ENCODE measurements around the gene KCNJ12.

KCNJ12 gene

DNA sequence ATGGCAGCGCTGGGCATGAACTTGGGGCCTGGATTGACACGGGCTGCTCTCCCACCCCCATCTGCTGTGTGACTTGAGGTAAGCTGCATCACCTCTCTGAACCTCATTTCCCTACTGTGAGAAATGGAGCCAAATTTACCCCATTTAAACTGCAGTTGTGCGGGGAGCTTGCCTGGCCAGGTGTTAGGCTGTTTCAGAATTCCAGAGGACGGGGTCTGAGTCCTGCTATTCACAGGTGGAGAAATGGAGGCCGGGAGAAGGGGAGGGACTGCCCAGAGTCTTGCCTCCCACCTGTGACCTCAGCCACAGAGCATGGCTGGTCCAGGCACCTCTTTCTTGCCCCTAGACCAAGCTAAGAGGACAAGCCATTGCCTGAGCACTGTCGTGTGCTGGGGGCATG, 12.8 kb downstream of the KCNJ12 start:
- no peak overlapping the region for H3K9ac ChIP-seq
- H3K4me3 ChIP-seq (IDR thresholded peaks at IDR 0.05; ENCODE audit: insufficient read depth, low read depth, low read length), result no peak overlapping the region
- H4K20me1 ChIP-seq (ENCODE audit: insufficient read depth), result no peaks in the 10 kb centered on the region
- H3K36me3 ChIP-seq (ENCODE audit: insufficient read depth), result no peaks in the 10 kb centered on the region
- TF ChIP-seq, protein P1, sequence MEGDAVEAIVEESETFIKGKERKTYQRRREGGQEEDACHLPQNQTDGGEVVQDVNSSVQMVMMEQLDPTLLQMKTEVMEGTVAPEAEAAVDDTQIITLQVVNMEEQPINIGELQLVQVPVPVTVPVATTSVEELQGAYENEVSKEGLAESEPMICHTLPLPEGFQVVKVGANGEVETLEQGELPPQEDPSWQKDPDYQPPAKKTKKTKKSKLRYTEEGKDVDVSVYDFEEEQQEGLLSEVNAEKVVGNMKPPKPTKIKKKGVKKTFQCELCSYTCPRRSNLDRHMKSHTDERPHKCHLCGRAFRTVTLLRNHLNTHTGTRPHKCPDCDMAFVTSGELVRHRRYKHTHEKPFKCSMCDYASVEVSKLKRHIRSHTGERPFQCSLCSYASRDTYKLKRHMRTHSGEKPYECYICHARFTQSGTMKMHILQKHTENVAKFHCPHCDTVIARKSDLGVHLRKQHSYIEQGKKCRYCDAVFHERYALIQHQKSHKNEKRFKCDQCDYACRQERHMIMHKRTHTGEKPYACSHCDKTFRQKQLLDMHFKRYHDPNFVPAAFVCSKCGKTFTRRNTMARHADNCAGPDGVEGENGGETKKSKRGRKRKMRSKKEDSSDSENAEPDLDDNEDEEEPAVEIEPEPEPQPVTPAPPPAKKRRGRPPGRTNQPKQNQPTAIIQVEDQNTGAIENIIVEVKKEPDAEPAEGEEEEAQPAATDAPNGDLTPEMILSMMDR (conservative IDR thresholded peaks at IDR 0.05; ENCODE audit: low read depth, low read length), result no peak
- no peaks in the 10 kb centered on the region for H3K27me3 ChIP-seq (ENCODE audit: insufficient read depth, low read depth)
- H3K4me1 ChIP-seq (ENCODE audit: low read depth, poor library complexity, severe bottlenecking), result no peaks in the 10 kb centered on the region
- no peak overlapping the region for H2AFZ ChIP-seq (ENCODE audit: low read depth)
- no peak overlapping the region for H3K4me2 ChIP-seq
- H3K27ac ChIP-seq, result no peak overlapping the region
- no peaks in the 10 kb centered on the region for H3K79me2 ChIP-seq (ENCODE audit: insufficient read depth, low read depth)

DNA sequence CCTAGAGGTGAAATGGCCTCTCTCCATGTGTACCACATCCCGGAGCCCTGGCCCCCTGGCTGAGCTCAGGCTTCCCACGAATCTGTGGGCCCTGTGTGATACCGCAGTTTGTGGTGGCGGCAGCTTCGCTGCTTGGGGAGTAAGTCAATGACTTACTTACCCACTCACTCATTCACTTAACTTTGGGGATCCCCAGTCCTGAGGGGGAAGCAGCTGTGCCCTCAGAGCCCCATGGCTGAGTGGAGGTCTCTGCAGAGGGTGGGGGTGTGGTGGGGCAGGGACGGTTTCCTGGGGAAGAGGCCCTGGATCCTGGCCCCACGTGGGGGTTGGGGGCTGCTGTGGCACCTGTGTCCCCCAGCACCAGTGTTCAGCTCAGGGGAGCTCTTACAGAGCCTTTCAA, 13.2 kb downstream of the KCNJ12 start:
- TF ChIP-seq, protein P1 (conservative IDR thresholded peaks at IDR 0.05; ENCODE audit: low read depth, low read length), result no peak
- Histone ChIP-seq H3K4me1 (ENCODE audit: low read depth, poor library complexity, severe bottlenecking) (no peaks in the 10 kb centered on the region), H3K27ac (no peak overlapping the region), H3K79me2 (ENCODE audit: insufficient read depth, low read depth) (no peaks in the 10 kb centered on the region), H3K4me2 (no peak overlapping the region), H3K4me3 (IDR thresholded peaks at IDR 0.05; ENCODE audit: insufficient read depth, low read depth, low read length) (no peak overlapping the region), H3K27me3 (ENCODE audit: insufficient read depth, low read depth) (no peaks in the 10 kb centered on the region), H2AFZ (ENCODE audit: low read depth) (no peak overlapping the region), H3K9ac (no peak overlapping the region), H3K36me3 (ENCODE audit: insufficient read depth) (no peaks in the 10 kb centered on the region), H4K20me1 (ENCODE audit: insufficient read depth) (no peaks in the 10 kb centered on the region)

DNA sequence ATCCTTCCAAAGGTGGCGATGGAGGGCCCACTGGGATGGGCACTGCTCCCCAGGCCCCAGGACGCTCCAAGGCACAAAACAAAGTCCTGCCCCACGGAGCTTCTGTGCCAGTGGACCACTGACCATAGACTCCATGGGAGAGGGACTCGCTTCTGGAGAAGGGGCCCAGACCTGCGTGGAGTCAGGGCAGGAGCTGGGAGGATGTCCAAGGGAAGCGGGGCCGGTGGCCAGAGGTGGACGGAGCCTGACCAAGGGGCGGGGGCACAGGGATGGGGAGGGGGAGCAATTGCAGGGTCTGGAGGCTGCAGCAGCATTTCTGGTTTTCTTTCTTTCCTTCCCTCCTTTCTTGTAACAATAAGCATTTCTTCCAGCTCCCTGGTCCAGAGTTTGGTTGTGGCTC, 14.1 kb downstream of the KCNJ12 start:
- TF ChIP-seq, protein P1 (conservative IDR thresholded peaks at IDR 0.05; ENCODE audit: low read depth, low read length), result no peak
- H3K27ac ChIP-seq, result no peak overlapping the region
- H2AFZ ChIP-seq (ENCODE audit: low read depth), result no peak overlapping the region
- H3K4me2 ChIP-seq, result no peak overlapping the region
- H4K20me1 ChIP-seq (ENCODE audit: insufficient read depth), result no peaks in the 10 kb centered on the region
- no peaks in the 10 kb centered on the region for H3K27me3 ChIP-seq (ENCODE audit: insufficient read depth, low read depth)
- no peak overlapping the region for H3K4me3 ChIP-seq (IDR thresholded peaks at IDR 0.05; ENCODE audit: insufficient read depth, low read depth, low read length)
- H3K79me2 ChIP-seq (ENCODE audit: insufficient read depth, low read depth), result no peaks in the 10 kb centered on the region
- H3K9ac ChIP-seq, result no peak overlapping the region
- no peaks in the 10 kb centered on the region for H3K36me3 ChIP-seq (ENCODE audit: insufficient read depth)
- H3K4me1 ChIP-seq (ENCODE audit: low read depth, poor library complexity, severe bottlenecking), result no peaks in the 10 kb centered on the region

DNA sequence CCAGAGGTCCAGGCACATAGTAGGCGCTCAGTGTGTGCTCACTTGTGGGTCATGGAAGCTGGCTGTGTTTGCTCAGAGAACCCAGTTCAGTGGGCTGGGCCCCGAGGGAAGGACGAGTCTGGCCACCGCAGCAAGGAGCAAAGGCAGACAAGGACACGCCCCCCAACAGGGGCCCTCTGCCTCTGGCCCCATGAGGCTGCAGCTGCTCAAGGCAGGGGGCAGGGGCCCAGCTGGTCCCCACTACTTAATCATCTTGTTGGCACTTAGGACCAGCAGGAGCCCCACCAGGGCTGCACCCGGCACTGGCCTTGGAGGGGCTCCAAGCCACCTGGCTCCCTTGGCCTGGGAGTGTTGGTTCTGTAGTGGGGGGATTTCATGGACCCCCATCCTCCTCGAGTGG, 16.1 kb downstream of the KCNJ12 start:
- Histone ChIP-seq H3K4me2 (no peak overlapping the region), H4K20me1 (ENCODE audit: insufficient read depth) (no peaks in the 10 kb centered on the region), H3K79me2 (ENCODE audit: insufficient read depth, low read depth) (no peaks in the 10 kb centered on the region), H3K27me3 (ENCODE audit: insufficient read depth, low read depth) (no peaks in the 10 kb centered on the region), H3K9ac (no peak overlapping the region), H2AFZ (ENCODE audit: low read depth) (no peak overlapping the region), H3K4me1 (ENCODE audit: low read depth, poor library complexity, severe bottlenecking) (no peaks in the 10 kb centered on the region), H3K36me3 (ENCODE audit: insufficient read depth) (no peaks in the 10 kb centered on the region), H3K27ac (no peak overlapping the region), H3K4me3 (IDR thresholded peaks at IDR 0.05; ENCODE audit: insufficient read depth, low read depth, low read length) (no peak overlapping the region)
- TF ChIP-seq, protein P1 (conservative IDR thresholded peaks at IDR 0.05; ENCODE audit: low read depth, low read length), result no peak

DNA sequence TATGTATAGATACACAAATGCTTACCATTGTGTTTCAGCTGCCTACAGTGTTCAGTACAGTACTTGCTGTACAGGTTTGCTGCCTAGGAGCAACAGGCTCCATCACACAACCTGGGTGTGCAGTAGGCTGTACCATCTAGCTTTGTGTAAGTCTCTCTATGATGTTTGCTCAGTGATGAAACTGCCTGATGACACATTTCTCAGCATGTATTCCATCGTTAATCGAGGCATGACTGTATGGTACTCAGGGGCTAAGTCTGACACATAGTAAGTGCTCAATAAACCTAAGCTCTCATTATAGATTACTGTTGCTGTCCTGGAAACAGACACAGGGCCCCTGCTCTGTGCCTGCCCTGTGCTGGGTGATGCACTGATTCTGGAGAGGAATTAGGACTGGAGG, 18.1 kb downstream of the KCNJ12 start:
- no peaks in the 10 kb centered on the region for H3K4me1 ChIP-seq (ENCODE audit: low read depth, poor library complexity, severe bottlenecking)
- no peaks in the 10 kb centered on the region for H3K79me2 ChIP-seq (ENCODE audit: insufficient read depth, low read depth)
- TF ChIP-seq, protein P1 (conservative IDR thresholded peaks at IDR 0.05; ENCODE audit: low read depth, low read length), result no peak
- no peak overlapping the region for H3K4me3 ChIP-seq (IDR thresholded peaks at IDR 0.05; ENCODE audit: insufficient read depth, low read depth, low read length)
- H3K27me3 ChIP-seq (ENCODE audit: insufficient read depth, low read depth), result no peaks in the 10 kb centered on the region
- H4K20me1 ChIP-seq (ENCODE audit: insufficient read depth), result no peaks in the 10 kb centered on the region
- H2AFZ ChIP-seq (ENCODE audit: low read depth), result no peak overlapping the region
- H3K4me2 ChIP-seq, result no peak overlapping the region
- H3K27ac ChIP-seq, result no peak overlapping the region
- H3K9ac ChIP-seq, result no peak overlapping the region
- no peaks in the 10 kb centered on the region for H3K36me3 ChIP-seq (ENCODE audit: insufficient read depth)

All from KMS-11 (cell line).